CD4-positive, alpha-beta T cell treated with Interleukin-17A for 1 hour (primary cell): ENCODE measurements around the gene KCNT1.

Experiments used
- DNase-seq: peaks from one replicate; pipeline ENCODE4 v3.0.0-alpha.2; 2020

Gene KCNT1

DNA sequence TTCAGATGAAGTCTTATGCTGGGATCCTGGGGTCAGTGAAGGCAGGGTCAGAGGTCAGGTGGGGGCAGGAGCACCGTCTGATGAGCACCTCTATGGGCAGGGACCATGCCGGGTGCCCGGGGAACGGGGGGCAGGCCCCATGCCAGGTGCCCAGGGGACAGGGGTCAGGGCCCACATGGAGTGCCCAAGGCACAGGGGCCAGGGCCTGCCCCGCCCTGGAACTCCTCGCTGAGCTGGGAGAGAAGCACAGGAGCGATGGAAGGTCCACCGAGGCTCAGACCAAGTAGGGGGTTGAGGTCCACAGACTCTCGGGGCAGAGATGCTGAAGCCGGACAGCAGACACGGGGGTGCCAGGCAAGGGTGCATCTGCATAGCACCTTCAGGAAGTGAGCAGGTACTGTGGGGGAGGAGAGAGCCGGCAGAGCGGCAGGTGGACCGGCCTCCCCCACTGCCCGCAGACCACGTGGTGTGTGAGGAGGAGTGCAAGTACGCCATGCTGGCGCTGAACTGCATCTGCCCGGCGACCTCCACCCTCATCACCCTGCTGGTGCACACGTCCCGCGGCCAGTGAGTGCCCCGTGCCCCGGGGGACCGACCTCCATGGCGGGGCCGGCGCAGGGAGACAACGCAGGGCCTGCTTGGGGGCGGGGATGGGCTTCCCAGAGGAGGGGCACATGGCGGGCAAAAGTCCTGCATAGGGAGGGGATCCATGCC lies 67.7 kb downstream of the KCNT1 start:
- DNase-seq = no peak

GRCh38 chr9:135770203-135770535 lies 68.2 kb downstream of the KCNT1 start:
- peak; percentile 8 for DNase-seq

- no peak for DNase-seq
Observed at GRCh38 chr9:135770771-135771170, 68.8 kb downstream of the KCNT1 start.

- no peak for DNase-seq
Observed at GRCh38 chr9:135771401-135772051, 69.5 kb downstream of the KCNT1 start.

- no peak for DNase-seq
Observed at GRCh38 chr9:135772056-135772646, 70.2 kb downstream of the KCNT1 start.

GRCh38 chr9:135772702-135773493 lies 70.9 kb downstream of the KCNT1 start:
- no peak for DNase-seq

- DNase-seq = no peak
Observed at GRCh38 chr9:135773530-135774238, 71.7 kb downstream of the KCNT1 start.

GRCh38 chr9:135774239-135774747 lies 72.3 kb downstream of the KCNT1 start:
- no peak for DNase-seq

DNA sequence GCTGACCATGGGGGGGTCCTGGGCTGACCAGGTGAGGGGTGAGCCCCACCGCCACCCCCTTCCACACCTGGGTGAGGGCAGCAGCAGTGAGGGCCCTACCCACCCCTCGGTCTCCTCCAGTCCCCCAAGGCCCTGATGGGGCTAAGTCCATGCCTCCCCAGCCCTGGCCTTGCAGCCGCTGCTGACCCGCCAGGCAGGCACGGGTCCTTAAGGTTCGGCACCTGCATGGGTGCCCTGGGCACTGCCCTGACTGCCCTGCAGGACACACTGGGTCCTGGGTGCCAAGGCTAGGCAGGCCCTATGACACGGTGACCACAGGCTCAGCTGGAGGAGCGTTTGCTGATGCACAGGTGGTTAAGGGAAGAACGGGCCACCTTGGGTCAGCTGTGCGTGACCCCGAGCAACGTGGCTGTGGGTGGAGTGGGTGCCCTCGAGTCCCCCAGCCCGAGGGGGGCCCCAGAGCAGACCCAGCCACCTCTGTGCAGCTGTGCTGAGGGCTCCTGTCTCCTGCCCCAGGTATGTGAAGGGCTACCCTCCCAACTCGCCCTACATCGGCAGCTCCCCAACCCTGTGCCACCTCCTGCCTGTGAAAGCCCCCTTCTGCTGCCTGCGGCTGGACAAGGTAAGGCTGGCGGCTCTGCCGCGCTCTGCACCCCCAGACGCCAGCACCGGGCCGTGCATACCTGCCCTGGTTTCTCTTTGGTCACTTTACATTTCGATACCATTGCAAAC lies 73.0 kb downstream of the KCNT1 start:
- DNase-seq = no peak

DNA sequence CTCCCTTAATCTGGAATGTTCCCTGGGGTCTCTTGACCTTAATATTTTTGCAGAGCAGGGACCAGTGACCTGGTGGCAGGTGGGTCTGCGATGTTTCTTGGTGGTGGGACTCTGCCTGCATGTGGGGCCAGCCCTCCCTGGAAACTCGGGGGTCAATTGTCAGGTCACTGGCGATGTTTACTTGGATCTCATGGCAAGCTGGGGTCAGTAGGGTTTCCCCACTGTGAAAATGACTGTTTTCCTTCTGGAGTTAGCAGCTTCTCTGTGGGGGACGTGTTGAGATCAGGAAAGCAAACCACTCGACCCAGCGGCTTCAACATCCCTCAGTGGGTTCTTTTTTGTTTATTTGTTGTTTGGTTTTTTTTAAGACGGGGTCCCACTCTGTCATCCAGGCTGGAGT lies 73.9 kb downstream of the KCNT1 start:
- no peak for DNase-seq

DNA sequence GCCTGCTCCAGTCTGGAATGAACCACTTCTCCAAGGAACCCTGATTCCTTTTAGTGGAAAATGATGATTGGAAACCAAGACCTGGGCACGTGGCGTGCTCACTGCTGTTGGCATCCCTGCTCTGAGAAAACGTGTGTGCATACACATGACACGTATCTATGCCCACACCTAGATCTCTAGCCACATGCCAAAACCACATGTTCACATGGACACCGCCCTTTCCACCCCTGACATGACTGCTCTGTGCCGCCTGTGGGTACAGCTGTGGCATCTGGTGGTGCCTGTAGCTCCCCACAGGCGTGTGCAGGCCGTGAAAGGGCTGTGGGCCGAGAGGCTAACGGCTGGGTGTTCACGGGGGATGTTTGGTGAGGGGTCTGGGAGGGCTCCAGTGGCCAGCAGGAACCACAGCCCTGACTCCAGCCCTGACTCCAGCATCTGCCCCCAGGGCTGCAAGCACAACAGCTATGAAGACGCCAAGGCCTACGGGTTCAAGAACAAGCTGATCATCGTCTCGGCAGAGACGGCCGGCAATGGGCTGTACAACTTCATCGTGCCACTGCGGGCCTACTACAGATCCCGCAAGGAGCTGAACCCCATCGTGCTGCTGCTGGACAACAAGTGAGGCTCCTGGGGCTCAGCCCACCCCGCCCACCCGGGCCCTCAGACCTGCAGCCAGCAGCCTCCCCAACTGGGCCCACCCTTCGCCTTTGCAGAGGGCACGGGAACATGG lies 75.1 kb downstream of the KCNT1 start:
- peak; percentile 36 for DNase-seq

- no peak for DNase-seq
Observed at GRCh38 chr9:135777623-135778177, 75.7 kb downstream of the KCNT1 start.

DNA sequence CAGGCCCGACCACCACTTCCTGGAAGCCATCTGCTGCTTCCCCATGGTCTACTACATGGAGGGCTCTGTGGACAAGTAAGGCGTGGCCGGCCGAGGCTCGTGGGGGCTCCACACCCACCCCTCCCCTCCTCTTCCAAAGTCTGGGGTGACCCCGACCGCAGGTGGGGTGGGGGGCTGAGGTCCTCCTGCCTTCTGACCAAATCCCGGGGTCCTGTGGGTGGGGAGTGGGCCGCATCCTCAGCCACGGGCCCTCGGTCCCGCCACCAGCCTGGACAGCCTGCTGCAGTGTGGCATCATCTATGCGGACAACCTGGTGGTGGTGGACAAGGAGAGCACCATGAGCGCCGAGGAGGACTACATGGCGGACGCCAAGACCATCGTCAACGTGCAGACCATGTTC lies 76.4 kb downstream of the KCNT1 start:
- no peak for DNase-seq

GRCh38 chr9:135779571-135779970 lies 77.6 kb downstream of the KCNT1 start:
- DNase-seq = no peak

DNA sequence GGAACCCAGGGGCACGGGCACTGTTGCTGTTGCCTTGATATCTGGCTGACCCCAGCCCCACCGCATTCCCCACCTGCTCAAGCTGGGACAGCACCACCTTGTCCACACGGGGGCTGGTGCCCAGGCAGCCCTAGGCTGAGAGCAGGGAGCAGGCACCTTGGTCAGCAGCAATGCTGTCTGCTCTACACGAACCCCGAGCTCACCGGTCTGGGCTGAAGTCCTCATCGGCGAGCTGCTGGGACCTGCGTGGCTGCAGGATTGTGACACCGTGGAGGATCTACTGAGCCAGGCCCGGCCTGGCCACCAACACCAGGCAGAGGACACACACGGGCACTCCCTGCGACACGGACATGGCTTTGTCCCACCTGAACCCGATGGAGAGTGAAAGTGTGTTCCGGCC lies 78.1 kb downstream of the KCNT1 start:
- no peak for DNase-seq

GRCh38 chr9:135780626-135781025 lies 78.6 kb downstream of the KCNT1 start:
- no peak for DNase-seq

DNA sequence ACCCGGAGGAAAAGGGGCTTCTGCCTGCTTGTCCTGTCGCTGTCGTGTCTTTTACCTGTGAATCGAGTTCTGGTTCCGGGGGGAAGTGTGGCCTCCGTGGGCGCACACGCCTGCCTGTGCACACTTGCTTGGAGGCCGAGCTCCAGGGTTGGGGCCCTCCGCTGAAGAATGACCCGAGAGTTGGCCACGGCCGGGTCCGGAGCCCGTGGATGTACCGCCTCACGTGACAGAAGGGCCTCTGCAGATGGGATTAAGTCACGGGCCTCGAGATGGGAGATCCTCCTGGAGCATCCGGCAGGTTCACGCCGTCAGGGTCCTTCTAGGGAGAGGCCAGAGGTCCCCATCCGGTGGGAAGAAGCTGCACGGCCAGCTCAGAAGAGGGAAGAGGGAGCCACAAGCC lies 81.0 kb downstream of the KCNT1 start:
- no peak for DNase-seq

GRCh38 chr9:135783540-135784245 lies 81.7 kb downstream of the KCNT1 start:
- DNase-seq = no peak

DNA sequence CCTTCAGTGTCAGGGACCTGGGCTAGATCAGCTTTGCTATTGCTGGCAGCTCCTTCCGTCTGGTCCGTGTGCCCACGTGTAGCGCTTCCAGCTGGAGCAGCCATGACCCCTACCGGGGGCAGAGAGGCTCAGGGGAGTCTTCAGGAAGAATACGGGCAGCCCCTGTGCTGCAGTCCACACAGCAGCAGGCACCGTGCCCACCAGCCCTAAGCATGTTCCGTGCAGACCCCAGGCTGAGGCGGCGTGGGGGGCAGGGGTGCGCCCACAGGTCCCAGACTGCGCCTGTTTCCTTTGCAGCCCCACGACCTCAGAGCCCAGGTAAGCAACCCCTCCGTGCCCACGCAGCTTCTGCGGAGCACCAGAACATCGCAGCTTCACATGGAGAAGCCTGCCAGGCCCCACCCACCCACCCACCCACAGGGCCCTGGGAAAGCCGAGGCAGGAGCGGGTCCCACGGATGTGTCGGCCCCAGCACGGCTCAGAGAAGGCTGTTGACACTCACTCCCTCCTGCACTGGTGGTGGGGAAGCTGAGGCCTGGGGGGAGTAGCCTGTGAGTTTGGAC lies 83.1 kb downstream of the KCNT1 start:
- no peak for DNase-seq

GRCh38 chr9:135786146-135786690 lies 84.2 kb downstream of the KCNT1 start:
- no peak for DNase-seq
